GM21381 (cell line): ENCODE results near the gene LSM7.

Experiments
- ATAC-seq: cut with Tn5 transposase; IDR thresholded peaks from one replicate; pipeline ENCODE4 v1.9.1; 2021; ENCODE audit warnings: mild to moderate bottlenecking, moderate library complexity; ENCODE audit not compliant: unreplicated experiment

The LSM7 gene

GRCh38 chr19:2325281-2326046, 2.9 kb downstream of the LSM7 start:
- no peak for ATAC-seq

- no peak for ATAC-seq
Measured at GRCh38 chr19:2324220-2324948, 4.0 kb downstream of the LSM7 start.

- no peak for ATAC-seq
Measured at GRCh38 chr19:2323707-2324106, 4.7 kb downstream of the LSM7 start.

- ATAC-seq = no peak
Measured at GRCh38 chr19:2321565-2322283, 6.7 kb downstream of the LSM7 start.

GRCh38 chr19:2320939-2321338, 7.4 kb downstream of the LSM7 start:
- no peak for ATAC-seq

- no peak for ATAC-seq
Measured at GRCh38 chr19:2320049-2320448, 8.3 kb downstream of the LSM7 start.

GRCh38 chr19:2319551-2319950, 8.8 kb downstream of the LSM7 start:
- no peak for ATAC-seq

GRCh38 chr19:2318923-2319322, 9.5 kb downstream of the LSM7 start:
- ATAC-seq = no peak

- ATAC-seq = no peak
Measured at GRCh38 chr19:2317756-2318155, 10.6 kb downstream of the LSM7 start.

- ATAC-seq = no peak
Measured at GRCh38 chr19:2317300-2317699, 11.1 kb downstream of the LSM7 start.

GRCh38 chr19:2315818-2316353, 12.5 kb downstream of the LSM7 start:
- no peak for ATAC-seq

GRCh38 chr19:2315121-2315817, 13.1 kb downstream of the LSM7 start:
- no peak for ATAC-seq

- ATAC-seq = no peak
Measured at GRCh38 chr19:2312820-2313501, 15.4 kb downstream of the LSM7 start.

GRCh38 chr19:2311093-2311492, 17.3 kb downstream of the LSM7 start:
- no peak for ATAC-seq

- ATAC-seq = no peak
Measured at GRCh38 chr19:2309734-2310362, 18.5 kb downstream of the LSM7 start.

- ATAC-seq = no peak
Measured at GRCh38 chr19:2308114-2308556, 20.3 kb downstream of the LSM7 start, which contains the start of gene LINGO3. TSS of gene LINGO3 (minus strand) at chr19:2308154. CDS start at chr19:2291776, 16,378 bp downstream.

- ATAC-seq = no peak
Measured at GRCh38 chr19:2307518-2308012, 20.8 kb downstream of the LSM7 start.

GRCh38 chr19:2306971-2307370, 21.4 kb downstream of the LSM7 start:
- ATAC-seq = no peak

GRCh38 chr19:2306281-2306806, 22.0 kb downstream of the LSM7 start:
- ATAC-seq = no peak
